T-helper 17 cell (primary cell): ENCODE results near the gene MFRP. TPM values are rescaled to one million over a fixed set of nuclear protein-coding genes. Genes with fewer than 3 reads are reported as not detected.
A peak's percentile ranks its signal among the peaks of the same experiment; 100 is the strongest.
"Not testable (repeated sequence)": the region's sequence is repeated elsewhere in the genome, so short reads cannot be mapped to it uniquely, and the experiment has no call there.

Experiments
- ATAC-seq: fragments of 150-1000 bp; cut with Tn5 transposase; 2 replicates; pipeline ENCODE4 v1.10.0; 2021; ENCODE audit warnings: mild to moderate bottlenecking, moderate library complexity
- DNase-seq, 3 donors: peaks; one replicate each; pipeline versions ENCODE4 v3.0.0 to v3.0.0-alpha.2; 2020 to 2021
- H3K9me3 ChIP-seq: one replicate; pipeline ENCODE4 v1.7.0; 2013; ENCODE audit warnings: low read length, mild to moderate bottlenecking; ENCODE audit not compliant: control insufficient read depth, poor library complexity, severe bottlenecking
- H3K27ac Mint-ChIP-seq: one replicate; pipeline ENCODE4 v1.8.0; 2022; ENCODE audit warnings: mild to moderate bottlenecking, moderate library complexity, mixed read lengths
- H3K27me3 Mint-ChIP-seq: one replicate; pipeline ENCODE4 v1.8.0; 2022; ENCODE audit warnings: mixed read lengths
- H3K36me3 Mint-ChIP-seq: one replicate; pipeline ENCODE4 v1.8.0; 2022; ENCODE audit warnings: low read depth, mixed read lengths
- H3K4me1 Mint-ChIP-seq: one replicate; pipeline ENCODE4 v1.8.0; 2022; ENCODE audit warnings: mild to moderate bottlenecking, mixed read lengths
- H3K4me3 Mint-ChIP-seq: one replicate; pipeline ENCODE4 v1.8.0; 2022; ENCODE audit warnings: mild to moderate bottlenecking, moderate library complexity, mixed read lengths
- total RNA-seq, 4 donors: library from RNA in 2 of 4; stranded (reverse) in 2 of 4; gene quantifications; one replicate each; pipeline ENCODE4 v1.2.3 and lab custom pipeline; 2022 to 2026

Gene MFRP
- total RNA-seq (not detected), total RNA-seq (lab: John Stamatoyannopoulos, UW) (0 to 0.08 reads per million in 2 donors)

GRCh38 chr11:119346605-119347004 lies at the start of gene MFRP:
Gene MFRP, minus strand, starts transcription at chr11:119346705. Its CDS starts 192 bp downstream, at chr11:119346513.
- no peak within 1 kb of the TSS for H3K4me3 Mint-ChIP-seq
- peaks cover 7% of the 10 kb centered on the region for H3K36me3 Mint-ChIP-seq
- H3K9me3 ChIP-seq, result no peaks in the 10 kb centered on the region
- H3K27me3 Mint-ChIP-seq, result peaks cover 34% of the 10 kb centered on the region
- no peak for ATAC-seq
- DNase-seq, result no peak
- H3K27ac Mint-ChIP-seq, result no peak within 1 kb of the TSS
- peaks cover 7% of the 10 kb centered on the region for H3K4me1 Mint-ChIP-seq

GRCh38 chr11:119391275-119391674 lies 44.8 kb upstream of the MFRP start:
- no peaks in the 10 kb centered on the region for H3K4me1 Mint-ChIP-seq
- no peaks in the 10 kb centered on the region for H3K9me3 ChIP-seq
- H3K4me3 Mint-ChIP-seq, result no peak overlapping the region

GRCh38 chr11:119389611-119390254 lies 43.2 kb upstream of the MFRP start:
- DNase-seq (no peak), ATAC-seq (peak; percentile 52)
- peaks cover 14% of the 10 kb centered on the region for H3K27me3 Mint-ChIP-seq
- H3K4me1 Mint-ChIP-seq, result no peaks in the 10 kb centered on the region
- H3K27ac Mint-ChIP-seq, result no peak overlapping the region
- H3K4me3 Mint-ChIP-seq, result no peak overlapping the region
- H3K9me3 ChIP-seq, result no peaks in the 10 kb centered on the region
- peaks cover 2% of the 10 kb centered on the region for H3K36me3 Mint-ChIP-seq

More at GRCh38 chr11:119391275-119391674, 44.8 kb upstream of the MFRP start:
- Mint-ChIP-seq H3K36me3 (peaks cover 2% of the 10 kb centered on the region), H3K27ac (no peak overlapping the region), H3K27me3 (peaks cover 14% of the 10 kb centered on the region)
- ATAC-seq (no peak), DNase-seq (no peak)

GRCh38 chr11:119388103-119388502 lies 41.6 kb upstream of the MFRP start:
- no peak for ATAC-seq
- H3K27me3 Mint-ChIP-seq, result peaks cover 9% of the 10 kb centered on the region

GRCh38 chr11:119384332-119384731 lies 37.8 kb upstream of the MFRP start:
- Mint-ChIP-seq H3K4me3 (no peak overlapping the region), H3K27me3 (no peaks in the 10 kb centered on the region), H3K36me3 (no peaks in the 10 kb centered on the region), H3K4me1 (peaks cover 10% of the 10 kb centered on the region), H3K27ac (no peak overlapping the region)
- no peaks in the 10 kb centered on the region for H3K9me3 ChIP-seq
- no peak for ATAC-seq
- no peak for DNase-seq

More at GRCh38 chr11:119388103-119388502, 41.6 kb upstream of the MFRP start:
- H3K36me3 Mint-ChIP-seq, result peaks cover 2% of the 10 kb centered on the region
- no peak overlapping the region for H3K27ac Mint-ChIP-seq
- no peaks in the 10 kb centered on the region for H3K9me3 ChIP-seq
- DNase-seq, result no peak
- H3K4me3 Mint-ChIP-seq, result no peak overlapping the region
- no peaks in the 10 kb centered on the region for H3K4me1 Mint-ChIP-seq

- not testable (repeated sequence) for H3K9me3 ChIP-seq, H3K4me3 Mint-ChIP-seq, ATAC-seq, H3K27me3 Mint-ChIP-seq, H3K4me1 Mint-ChIP-seq, DNase-seq, H3K36me3 Mint-ChIP-seq, H3K27ac Mint-ChIP-seq
Observed at GRCh38 chr11:119382513-119382912, 36.0 kb upstream of the MFRP start.

GRCh38 chr11:119382101-119382500 lies 35.6 kb upstream of the MFRP start:
- Mint-ChIP-seq H3K27me3 (peaks cover 5% of the 10 kb centered on the region), H3K36me3 (no peaks in the 10 kb centered on the region), H3K4me3 (no peak overlapping the region), H3K4me1 (peaks cover 10% of the 10 kb centered on the region), H3K27ac (no peak overlapping the region)
- no peaks in the 10 kb centered on the region for H3K9me3 ChIP-seq
- no peak for DNase-seq
- no peak for ATAC-seq

- H3K36me3 Mint-ChIP-seq, result no peaks in the 10 kb centered on the region
- DNase-seq (peak; percentile 96 to 99 (median 97)), ATAC-seq (peak; percentile 98)
- H3K27ac Mint-ChIP-seq, result no peak within 1 kb of the TSS
- peaks cover 10% of the 10 kb centered on the region for H3K4me1 Mint-ChIP-seq
- H3K9me3 ChIP-seq, result no peaks in the 10 kb centered on the region
- no peak within 1 kb of the TSS for H3K4me3 Mint-ChIP-seq
- H3K27me3 Mint-ChIP-seq, result peaks cover 5% of the 10 kb centered on the region
Observed at GRCh38 chr11:119381181-119381988, 34.9 kb upstream of the MFRP start, which contains the start of gene USP2. Gene USP2, minus strand, starts transcription at chr11:119381690. Its CDS starts 8,210 bp downstream, at chr11:119373480.

- Mint-ChIP-seq H3K36me3 (no peaks in the 10 kb centered on the region), H3K4me1 (peaks cover 10% of the 10 kb centered on the region), H3K27ac (no peak overlapping the region), H3K4me3 (no peak overlapping the region), H3K27me3 (peaks cover 5% of the 10 kb centered on the region)
- no peak for DNase-seq
- ATAC-seq, result no peak
- H3K9me3 ChIP-seq, result no peaks in the 10 kb centered on the region
Observed at GRCh38 chr11:119380827-119381180, 34.3 kb upstream of the MFRP start.

GRCh38 chr11:119380160-119380826 lies 33.8 kb upstream of the MFRP start:
- H3K9me3 ChIP-seq, result no peaks in the 10 kb centered on the region
- Mint-ChIP-seq H3K27ac (no peak overlapping the region), H3K4me1 (peaks cover 10% of the 10 kb centered on the region), H3K27me3 (peaks cover 5% of the 10 kb centered on the region), H3K4me3 (no peak overlapping the region), H3K36me3 (no peaks in the 10 kb centered on the region)
- DNase-seq (no peak), ATAC-seq (no peak)

- Mint-ChIP-seq H3K27ac (peak overlapping the region; percentile 21), H3K4me3 (peak overlapping the region; percentile 74)
Observed at GRCh38 chr11:119378851-119379465, 32.5 kb upstream of the MFRP start.

GRCh38 chr11:119377961-119378667 lies 31.6 kb upstream of the MFRP start:
- peak overlapping the region; percentile 21 for H3K27ac Mint-ChIP-seq
- H3K27me3 Mint-ChIP-seq, result peaks cover 5% of the 10 kb centered on the region
- ATAC-seq, result no peak
- no peak overlapping the region for H3K4me3 Mint-ChIP-seq
- H3K4me1 Mint-ChIP-seq, result peaks cover 11% of the 10 kb centered on the region
- no peak for DNase-seq
- H3K36me3 Mint-ChIP-seq, result no peaks in the 10 kb centered on the region
- no peaks in the 10 kb centered on the region for H3K9me3 ChIP-seq

More at GRCh38 chr11:119378851-119379465, 32.5 kb upstream of the MFRP start:
- Mint-ChIP-seq H3K4me1 (peaks cover 10% of the 10 kb centered on the region), H3K36me3 (no peaks in the 10 kb centered on the region), H3K27me3 (peaks cover 5% of the 10 kb centered on the region)
- no peaks in the 10 kb centered on the region for H3K9me3 ChIP-seq
- DNase-seq (no peak), ATAC-seq (no peak)
